AG09319 (cell line): ENCODE results near the gene SERPINB6.

Experiments used
- DNase-seq: peaks from one replicate; pipeline ENCODE4 v3.0.0-alpha.2; 2010; ENCODE audit warnings: low read depth; ENCODE audit errors: extremely low read depth
- TF ChIP-seq, protein P1 (sequence below): IDR thresholded peaks from 2 replicates; pipeline ENCODE4 v1.5.1; 2011; ENCODE audit warnings: low read depth, mild to moderate bottlenecking, inconsistent platforms, low read length, moderate library complexity

The SERPINB6 gene

DNA sequence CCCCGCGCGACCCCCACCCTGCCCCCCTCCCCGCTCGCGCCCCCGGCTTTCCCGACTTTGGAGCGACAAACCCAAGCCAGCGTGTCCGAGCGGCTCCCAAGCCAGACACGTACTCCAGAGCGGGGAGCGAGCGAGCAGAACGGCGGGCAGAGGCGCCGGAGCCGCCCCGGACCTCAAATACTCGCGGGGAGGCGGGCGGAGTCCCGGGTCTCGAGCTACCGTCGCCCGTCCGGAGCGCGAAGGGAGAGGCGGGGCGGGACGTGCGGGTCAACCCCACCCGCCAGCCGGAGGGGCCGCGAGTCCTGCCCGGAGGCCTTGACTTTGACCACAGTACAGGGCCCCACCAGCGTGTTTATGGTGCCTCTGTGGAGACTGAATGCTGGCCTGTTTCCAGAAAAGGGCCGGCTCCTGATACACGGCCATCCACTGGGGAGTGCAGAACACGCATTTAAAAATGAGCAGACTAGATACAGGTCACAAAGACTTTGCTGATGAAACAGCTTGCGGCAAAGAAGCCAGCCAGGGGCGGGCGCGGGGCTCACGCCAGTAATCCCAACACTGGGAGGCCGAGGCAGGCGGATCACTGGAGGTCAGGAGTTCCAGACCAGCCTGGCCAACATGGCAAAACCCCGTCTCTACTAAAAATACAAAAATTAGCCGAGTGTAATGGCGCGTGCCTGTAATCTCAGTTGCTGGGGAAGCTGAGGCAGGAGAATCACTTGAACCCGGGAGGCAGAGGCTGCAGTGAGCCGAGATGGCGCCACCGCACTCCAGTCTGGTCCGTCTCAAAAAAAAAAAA is at the start of gene SERPINB6:
Gene SERPINB6 (minus strand): TSS at position 148 of the 799 bp plus-strand sequence. CDS start 12,235 bp downstream, outside the sequence.
- TF ChIP-seq, protein P1, sequence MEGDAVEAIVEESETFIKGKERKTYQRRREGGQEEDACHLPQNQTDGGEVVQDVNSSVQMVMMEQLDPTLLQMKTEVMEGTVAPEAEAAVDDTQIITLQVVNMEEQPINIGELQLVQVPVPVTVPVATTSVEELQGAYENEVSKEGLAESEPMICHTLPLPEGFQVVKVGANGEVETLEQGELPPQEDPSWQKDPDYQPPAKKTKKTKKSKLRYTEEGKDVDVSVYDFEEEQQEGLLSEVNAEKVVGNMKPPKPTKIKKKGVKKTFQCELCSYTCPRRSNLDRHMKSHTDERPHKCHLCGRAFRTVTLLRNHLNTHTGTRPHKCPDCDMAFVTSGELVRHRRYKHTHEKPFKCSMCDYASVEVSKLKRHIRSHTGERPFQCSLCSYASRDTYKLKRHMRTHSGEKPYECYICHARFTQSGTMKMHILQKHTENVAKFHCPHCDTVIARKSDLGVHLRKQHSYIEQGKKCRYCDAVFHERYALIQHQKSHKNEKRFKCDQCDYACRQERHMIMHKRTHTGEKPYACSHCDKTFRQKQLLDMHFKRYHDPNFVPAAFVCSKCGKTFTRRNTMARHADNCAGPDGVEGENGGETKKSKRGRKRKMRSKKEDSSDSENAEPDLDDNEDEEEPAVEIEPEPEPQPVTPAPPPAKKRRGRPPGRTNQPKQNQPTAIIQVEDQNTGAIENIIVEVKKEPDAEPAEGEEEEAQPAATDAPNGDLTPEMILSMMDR, result no peak
- no peak for DNase-seq

DNA sequence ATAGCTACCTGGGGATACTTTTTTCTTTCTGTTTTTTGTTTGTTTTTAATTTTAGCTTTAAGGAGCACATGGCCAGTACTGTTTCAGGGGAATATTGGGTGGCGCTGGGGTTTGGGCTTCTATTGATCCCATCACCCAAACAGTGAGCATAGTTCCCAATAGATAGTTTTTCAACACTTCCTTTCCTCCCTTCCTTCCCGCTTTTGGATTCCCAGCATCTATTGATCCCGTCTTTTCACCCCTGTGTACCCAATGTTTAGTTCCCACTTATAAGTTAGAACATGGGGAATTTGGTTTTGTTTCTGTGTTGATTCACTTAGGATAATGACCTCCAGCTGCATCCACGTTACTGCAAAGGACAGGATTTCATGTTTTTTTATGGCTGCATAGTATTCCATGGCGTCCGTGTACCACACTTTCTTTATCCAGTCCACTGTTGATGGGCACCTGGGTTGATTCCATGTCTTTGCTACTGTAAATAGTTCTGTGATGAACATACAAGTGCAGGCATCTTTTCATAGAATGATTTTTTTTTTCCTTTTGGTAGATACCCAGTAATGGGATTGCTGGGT is 48.5 kb upstream of the SERPINB6 start:
- no peak for DNase-seq
- TF ChIP-seq, protein P1, result no peak

DNA sequence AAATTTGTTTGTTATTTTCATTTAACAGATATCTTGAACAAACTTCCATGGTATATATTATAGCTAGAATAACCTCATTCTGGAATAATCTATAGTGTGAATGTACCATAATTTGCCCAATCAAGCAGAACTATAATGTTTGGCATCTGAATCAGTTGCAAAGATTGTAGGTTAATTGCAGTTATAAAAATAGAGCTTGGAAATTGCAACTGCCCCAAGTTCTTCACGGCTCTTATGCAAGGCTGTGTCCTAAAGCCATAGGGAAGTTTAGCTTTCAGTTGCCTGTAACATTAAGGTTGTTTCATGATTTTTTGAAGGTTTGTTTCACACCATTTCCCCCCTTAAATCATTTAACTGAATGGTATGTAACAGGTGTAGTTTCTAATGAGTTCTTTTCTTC is 47.7 kb upstream of the SERPINB6 start:
- DNase-seq, result no peak
- TF ChIP-seq, protein P1, result no peak

DNA sequence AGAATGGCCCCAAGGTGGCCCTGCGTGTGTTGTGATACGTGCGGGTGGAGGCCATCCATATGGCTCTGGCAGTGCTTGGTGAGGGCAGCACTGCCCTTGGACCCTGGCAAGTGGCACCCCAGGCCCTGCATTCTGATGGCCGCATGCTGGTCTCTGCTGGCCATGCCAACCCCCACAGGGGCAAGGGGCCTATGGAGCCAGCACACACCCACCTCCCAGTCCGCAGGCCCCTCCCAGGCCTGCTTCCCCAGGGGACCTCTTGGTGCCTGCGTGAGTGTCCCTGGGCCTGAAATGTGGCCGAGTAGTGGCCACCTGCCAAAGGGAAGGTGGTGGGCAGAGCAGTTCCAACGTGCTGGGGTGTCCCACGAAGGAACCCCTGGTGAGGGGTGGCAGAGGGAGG is 45.9 kb upstream of the SERPINB6 start:
- no peak for DNase-seq
- TF ChIP-seq, protein P1, result no peak

DNA sequence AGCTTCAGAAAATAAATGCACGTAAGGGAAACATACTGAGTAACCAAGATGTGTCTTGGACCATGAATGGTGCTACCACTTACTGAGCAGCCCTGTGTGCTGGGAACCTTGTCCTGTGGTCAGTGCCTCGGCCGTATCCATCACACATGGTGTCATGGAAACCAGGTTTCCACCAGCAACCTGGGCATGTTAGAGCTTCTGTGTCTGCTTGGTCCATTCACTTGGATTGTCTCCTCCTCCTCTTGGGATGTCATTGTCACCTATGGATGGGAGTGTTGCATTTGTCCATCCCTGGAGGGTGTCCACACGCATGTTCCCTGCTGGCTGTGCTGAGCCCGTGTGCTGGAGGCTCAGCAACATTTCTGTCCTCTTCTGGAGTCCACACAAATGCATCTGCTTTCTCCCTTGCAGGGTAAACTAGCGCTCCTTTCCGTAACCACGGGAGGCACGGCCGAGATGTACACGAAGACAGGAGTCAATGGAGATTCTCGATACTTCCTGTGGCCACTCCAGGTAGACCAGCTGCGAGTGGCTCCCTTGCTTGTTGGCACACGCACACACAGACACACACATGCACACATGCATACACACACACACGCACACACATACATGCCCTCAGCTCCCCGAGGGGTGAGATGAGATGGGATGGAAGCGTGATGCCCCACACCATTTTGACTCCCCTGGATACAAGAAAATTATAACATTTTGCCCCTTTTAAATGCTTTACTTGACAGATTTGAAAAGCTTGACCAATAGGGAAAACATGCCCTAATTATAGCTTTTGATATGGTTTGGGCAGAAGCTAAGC is 45.3 kb upstream of the SERPINB6 start:
- DNase-seq, result no peak
- TF ChIP-seq, protein P1, result no peak

DNA sequence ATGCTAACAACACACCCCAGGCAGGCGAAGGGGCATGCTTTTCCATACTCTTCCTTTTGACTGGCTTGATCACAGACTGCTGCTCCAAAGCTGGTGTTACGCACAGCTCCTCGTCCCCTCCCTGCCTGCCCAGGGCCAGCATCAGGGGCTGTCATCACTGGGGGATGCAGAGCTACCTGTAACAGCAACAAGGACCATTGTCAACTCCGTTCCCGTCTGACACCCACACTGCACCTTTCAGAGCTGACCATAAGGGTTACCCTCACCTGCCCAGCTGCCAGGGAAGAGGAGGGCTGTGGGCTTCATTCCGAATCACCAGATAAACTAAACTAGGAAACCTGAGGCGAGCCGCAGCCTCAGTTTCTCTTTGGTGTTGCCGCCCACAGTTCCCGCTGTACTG is 43.8 kb upstream of the SERPINB6 start:
- TF ChIP-seq, protein P1, result no peak
- no peak for DNase-seq

DNA sequence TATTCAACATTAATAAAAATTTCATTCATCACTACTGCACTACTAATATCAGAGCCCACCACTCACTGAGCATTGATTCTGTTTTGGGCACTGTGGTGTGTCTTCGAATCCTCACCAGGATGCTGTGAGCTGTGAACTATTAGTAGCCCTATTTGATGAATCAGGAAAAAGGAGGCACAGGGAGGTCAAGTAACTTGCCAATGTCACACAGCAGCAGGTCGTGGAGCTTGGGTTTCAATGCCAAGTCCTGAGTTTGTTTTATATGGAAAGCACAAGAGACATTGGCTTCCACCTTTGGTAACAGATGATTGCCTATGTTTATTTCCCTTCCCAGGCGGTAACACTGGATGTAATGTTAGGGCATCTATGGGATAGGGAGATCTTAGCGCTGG is 43.3 kb upstream of the SERPINB6 start:
- TF ChIP-seq, protein P1, result no peak
- DNase-seq, result no peak
